ENCODE measurements around the gene GAGE12D.
"Not testable (repeated sequence)": the region's sequence is repeated elsewhere in the genome, so short reads cannot be mapped to it uniquely, and the experiment has no call there.

DNA sequence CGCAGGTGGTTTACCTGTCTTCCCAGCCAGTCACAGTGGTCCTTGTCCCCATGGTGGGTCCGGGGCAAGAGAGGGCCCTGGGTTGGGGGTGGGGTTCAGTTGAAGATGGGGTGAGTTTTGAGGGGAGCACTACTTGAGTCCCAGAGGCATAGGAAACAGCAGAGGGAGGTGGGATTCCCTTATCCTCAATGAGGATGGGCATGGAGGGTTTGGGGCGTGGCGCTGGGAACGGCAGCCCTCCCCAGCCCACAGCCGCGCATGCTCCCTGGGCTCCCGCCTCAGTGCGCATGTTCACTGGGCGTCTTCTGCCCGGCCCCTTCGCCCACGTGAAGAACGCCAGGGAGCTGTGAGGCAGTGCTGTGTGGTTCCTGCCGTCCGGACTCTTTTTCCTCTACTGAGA lies 38.1 kb downstream of the GAGE12D start, which contains the start of gene GAGE12H:
- not testable (repeated sequence) for TF ChIP-seq EZH2 (IDR thresholded peaks at IDR 0.05; ENCODE audit: insufficient read depth, poor library complexity, severe bottlenecking); EZH2phosphoT487 (IDR thresholded peaks at IDR 0.05; ENCODE audit: insufficient read depth, low read depth)
